ENCODE results near the gene MAK.
A peak's percentile ranks its signal among the peaks of the same experiment; 100 is the strongest.
"Not testable (repeated sequence)": the region's sequence is repeated elsewhere in the genome, so short reads cannot be mapped to it uniquely, and the experiment has no call there.

Gene MAK

GRCh38 chr6:10722570-10722819, 115.8 kb downstream of the MAK start:
- TF ChIP-seq CTCF (IDR thresholded peaks at IDR 0.05; ENCODE audit: low read depth, low read length) = no peak
- in situ Hi-C loops (cut with HindIII; ENCODE audit: low sequenced_read_pairs) = no loop called here
- DNase-seq (ENCODE audit: low read depth, low spot score) = no peak
- peak overlapping the region; percentile 58 for H3K4me3 ChIP-seq (ENCODE audit: low read depth, low read length)

- in situ Hi-C loops (cut with HindIII; ENCODE audit: low sequenced_read_pairs) = no loop called here
- no peak for DNase-seq (ENCODE audit: low read depth, low spot score)
- peak overlapping the region; percentile 58 for H3K4me3 ChIP-seq (ENCODE audit: low read depth, low read length)
These were observed 116.3 kb downstream of the MAK start for GRCh38 chr6:10721850-10722569.

GRCh38 chr6:10720960-10721849, 117.1 kb downstream of the MAK start:
- DNase-seq (ENCODE audit: low read depth, low spot score); in situ Hi-C loops (cut with HindIII; ENCODE audit: low sequenced_read_pairs): not testable (repeated sequence)
- peak overlapping the region; percentile 44 for H3K4me3 ChIP-seq (ENCODE audit: low read depth, low read length)

More at GRCh38 chr6:10721850-10722569, 116.3 kb downstream of the MAK start:
- TF ChIP-seq CTCF (IDR thresholded peaks at IDR 0.05; ENCODE audit: low read depth, low read length) = no peak

DNA sequence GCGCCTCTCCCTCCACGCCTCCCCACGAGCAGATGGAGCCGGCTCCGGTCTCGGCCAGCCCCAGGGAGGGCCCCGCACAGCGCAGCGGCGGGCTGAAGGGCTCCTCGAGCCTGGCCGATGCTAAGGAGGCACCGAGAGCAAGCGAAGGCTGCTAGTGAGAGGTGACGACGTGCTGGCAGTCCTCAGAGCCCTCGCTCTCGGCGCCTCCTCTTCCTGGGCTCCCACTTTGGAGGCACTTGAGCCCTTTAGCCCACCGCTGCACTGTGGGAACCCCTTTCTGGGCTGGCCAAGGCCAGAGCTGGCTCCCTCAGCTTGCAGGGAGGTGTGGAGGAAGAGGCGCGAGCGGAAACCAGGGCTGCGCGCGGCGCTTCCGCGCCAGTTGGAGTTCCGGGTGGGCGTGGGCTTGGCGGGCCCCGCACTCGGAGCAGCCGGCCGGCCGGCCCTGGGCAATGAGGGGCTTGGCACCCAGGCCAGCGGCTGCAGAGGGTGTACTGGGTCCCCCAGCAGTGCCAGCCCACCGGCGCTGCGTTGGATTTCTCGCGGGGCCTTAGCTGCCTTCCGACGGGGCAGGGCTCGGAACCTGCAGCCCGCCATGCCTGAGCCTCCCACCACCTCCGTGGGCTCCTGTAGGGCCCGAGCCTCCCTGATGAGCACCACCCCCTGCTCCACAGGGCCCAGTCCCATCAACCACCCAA, 117.9 kb downstream of the MAK start:
- H3K4me3 ChIP-seq (ENCODE audit: low read depth, low read length) = peak overlapping the region; percentile 44
- DNase-seq (ENCODE audit: low read depth, low spot score) = peak; percentile 22
- TF ChIP-seq CTCF (IDR thresholded peaks at IDR 0.05; ENCODE audit: low read depth, low read length) = no peak
- in situ Hi-C loops (cut with HindIII; ENCODE audit: low sequenced_read_pairs) = no loop called here

- peak overlapping the region; percentile 44 for H3K4me3 ChIP-seq (ENCODE audit: low read depth, low read length)
- in situ Hi-C loops (cut with HindIII; ENCODE audit: low sequenced_read_pairs) = no loop called here
- TF ChIP-seq CTCF (IDR thresholded peaks at IDR 0.05; ENCODE audit: low read depth, low read length) = no peak
- DNase-seq (ENCODE audit: low read depth, low spot score) = no peak
These were observed 118.4 kb downstream of the MAK start for GRCh38 chr6:10719964-10720264.

DNA sequence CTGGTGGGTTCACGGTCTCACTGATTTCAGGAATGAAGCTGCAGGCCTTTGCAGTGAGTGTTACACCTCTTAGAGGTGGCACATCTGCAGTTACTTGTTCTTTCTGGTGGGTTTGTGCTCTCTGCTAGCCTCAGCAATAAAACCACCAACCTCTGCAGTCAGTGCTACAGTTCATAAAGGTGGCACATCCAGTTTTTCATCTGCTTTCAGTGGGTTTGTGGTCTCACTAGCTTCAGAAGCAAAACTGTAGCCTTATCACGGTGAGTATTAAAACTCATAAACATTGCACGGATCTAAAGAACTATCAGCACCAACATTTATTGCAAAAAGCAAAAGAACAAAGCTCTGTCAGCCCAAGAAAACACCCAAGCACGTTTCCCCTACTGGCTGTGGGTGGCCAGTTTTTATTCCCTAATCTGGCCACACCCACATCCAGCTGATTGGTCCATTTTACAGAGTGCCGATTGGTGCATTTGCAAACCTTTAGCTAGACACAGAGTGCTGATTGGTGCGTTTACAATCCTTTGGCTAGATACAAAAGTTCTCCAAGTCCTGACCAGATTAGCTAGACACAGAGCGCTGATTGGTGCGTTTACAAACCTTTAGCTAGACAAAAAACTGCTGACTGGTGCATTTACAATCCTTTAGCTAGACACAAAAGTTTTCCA, 118.9 kb downstream of the MAK start:
- TF ChIP-seq CTCF (IDR thresholded peaks at IDR 0.05; ENCODE audit: low read depth, low read length) = no peak
- DNase-seq (ENCODE audit: low read depth, low spot score) = peak; percentile 7
- in situ Hi-C loops (cut with HindIII; ENCODE audit: low sequenced_read_pairs) = no loop called here
- peak overlapping the region; percentile 44 for H3K4me3 ChIP-seq (ENCODE audit: low read depth, low read length)

All from astrocyte of the spinal cord (primary cell).